GM18951 (cell line): ENCODE results near the gene SGSH.

Experiments used
- POLR2A ChIP-seq: IDR thresholded peaks from 4 replicates; pipeline ENCODE4 v1.6.1; 2011; ENCODE audit warnings: mild to moderate bottlenecking; ENCODE audit not compliant: insufficient read length, insufficient read depth; ENCODE audit errors: extremely low read depth
- in situ Hi-C: fragments of 300-500 bp; cut with MboI; formaldehyde crosslinking; loops from one replicate; pipeline ENCODE4 v1.12.0; 2022; ENCODE audit warnings: low sequenced_read_pairs, mixed read lengths, inconsistent platforms; ENCODE audit not compliant: unreplicated experiment

Gene SGSH

GRCh38 chr17:80216473-80217456 is 3.4 kb downstream of the SGSH start:
- TF ChIP-seq POLR2A, result no peak
- in situ Hi-C loops, result no loop called here

DNA sequence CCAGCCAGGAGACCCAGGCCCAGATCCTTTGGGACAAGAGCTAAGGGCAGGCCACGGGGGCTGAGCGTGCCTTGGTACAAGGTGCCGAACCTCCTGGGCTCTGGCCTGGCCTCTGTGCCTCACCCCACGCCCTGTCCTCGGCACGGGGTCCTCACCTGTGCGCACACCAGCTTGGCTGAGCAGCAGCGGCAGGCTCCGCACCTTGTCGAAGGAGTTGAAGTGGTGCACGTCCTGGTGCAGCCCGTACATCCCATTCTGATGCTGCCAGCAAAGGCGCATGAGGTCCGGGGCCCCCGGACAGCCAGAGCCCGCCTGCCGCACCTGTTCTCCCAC is 5.3 kb downstream of the SGSH start:
- in situ Hi-C loops, result no loop called here
- TF ChIP-seq POLR2A, result no peak

DNA sequence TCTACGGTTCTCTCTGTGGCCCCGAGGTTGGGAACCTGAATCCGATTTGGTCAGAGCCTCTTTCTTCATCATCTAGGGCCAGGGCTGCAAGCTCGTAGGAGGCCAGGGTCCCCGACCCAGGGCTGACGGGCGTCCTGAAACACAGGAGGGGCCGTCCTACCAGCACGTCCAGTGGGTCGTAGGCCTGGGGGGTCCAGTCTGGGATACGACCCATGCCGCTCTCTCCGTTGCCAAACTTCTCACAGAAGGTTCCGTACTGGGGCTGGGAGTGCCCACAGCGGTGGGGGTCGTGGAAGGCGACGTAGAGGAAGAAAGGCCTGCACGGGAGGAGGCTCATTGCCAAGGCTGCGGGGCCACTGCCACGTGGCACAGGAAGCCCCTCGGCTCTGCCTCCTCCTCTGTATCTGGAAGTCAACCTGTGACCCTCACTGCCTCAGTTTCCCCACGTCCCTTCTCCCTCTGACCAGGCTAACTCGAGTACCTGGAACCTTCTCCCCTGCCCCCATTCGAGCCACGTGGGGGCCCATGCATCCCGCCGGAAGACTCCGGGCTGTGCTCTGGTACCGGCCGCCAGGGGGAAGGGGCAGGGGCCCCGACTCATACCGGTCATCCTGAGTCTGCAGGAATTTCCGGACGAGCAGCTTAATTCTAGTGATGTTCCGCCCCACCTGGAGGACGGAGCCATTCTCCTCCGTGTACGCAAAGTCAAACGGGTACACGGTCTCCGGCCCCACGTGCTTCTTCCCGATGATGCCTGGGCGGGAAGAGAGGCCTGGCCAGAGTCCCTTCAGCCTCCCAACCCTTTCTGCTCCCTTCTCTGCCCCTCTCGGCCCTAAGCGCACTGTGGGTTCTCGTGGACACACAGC is 5.9 kb downstream of the SGSH start:
- in situ Hi-C loops, result no loop called here
- TF ChIP-seq POLR2A, result no peak

GRCh38 chr17:80213643-80213975 is 6.5 kb downstream of the SGSH start:
- in situ Hi-C loops, result no loop called here
- TF ChIP-seq POLR2A, result no peak

DNA sequence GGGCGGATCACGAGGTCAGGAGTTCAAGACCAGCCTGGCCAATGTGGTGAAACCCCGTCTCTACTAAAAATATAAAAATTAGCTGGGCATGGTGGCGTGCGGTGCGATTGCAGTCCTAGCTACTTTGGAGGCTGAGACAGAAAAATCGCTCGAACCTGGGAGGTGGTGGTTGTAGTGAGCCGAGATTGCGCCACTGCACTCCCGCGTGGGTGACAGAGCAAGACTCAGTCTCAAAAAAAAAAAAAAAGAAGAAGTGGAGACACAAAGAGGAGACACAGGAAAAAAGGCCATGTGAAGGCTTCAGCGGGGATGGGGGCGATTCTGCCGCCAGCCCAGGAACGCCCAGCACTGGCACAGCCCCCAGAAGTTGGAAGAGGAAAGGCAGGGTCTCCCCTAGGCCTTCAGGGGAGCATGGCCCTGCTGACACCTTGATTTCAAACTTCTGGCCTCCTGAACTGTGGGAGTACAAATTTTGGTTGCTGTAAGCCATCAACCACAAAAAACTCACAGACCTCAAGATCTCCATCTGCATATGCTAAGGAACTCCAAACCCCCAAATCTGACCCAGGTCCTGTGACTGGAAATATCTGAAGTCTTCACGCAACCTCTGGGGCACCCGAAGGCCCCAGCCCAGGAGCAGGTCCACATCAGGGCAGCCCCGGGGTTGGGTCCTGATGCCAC is 7.0 kb downstream of the SGSH start:
- no peak for TF ChIP-seq POLR2A
- in situ Hi-C loops, result no loop called here

- in situ Hi-C loops, result no loop called here
- TF ChIP-seq POLR2A, result no peak
These were observed 7.6 kb downstream of the SGSH start for GRCh38 chr17:80212511-80212910.

GRCh38 chr17:80212109-80212508 is 8.0 kb downstream of the SGSH start:
- in situ Hi-C loops, result no loop called here
- no peak for TF ChIP-seq POLR2A

DNA sequence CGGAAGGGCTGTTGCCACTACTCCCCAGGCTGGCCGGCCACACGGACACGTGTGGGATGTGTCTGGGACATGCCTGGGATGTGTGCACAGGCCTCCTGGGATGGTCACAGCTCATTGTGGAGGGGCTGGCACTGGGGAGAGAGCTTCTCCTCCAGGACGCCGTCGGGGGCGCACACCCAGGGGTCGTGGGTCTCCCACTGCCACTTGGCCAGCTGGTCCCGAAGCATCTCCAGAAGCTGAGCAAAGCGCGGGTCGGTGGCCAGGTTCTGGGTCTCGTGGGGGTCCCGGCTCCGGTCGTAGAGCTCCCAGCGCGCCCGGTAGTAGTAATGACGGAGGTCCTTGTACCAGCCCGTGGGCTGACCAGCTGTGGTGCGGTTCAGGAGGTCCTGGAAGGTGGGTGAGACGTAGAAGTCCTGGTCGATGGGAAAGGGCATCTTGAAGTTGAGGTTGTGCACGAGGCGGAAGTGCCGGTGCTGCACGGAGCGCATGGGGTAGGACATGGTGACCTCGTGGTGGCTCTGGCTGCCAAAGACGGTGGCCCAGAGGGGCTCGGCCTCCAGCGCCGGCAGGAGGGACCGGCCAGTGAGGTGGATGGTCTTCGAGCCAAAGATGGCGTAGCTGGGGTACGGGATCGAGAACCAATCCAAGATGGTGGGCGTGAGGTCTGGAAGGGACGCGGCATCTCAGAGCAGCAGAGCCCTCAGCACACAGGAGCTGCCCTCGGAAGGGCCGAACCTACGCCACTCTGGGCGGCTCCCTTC is 9.6 kb downstream of the SGSH start:
- TF ChIP-seq POLR2A, result no peak
- in situ Hi-C loops, result no loop called here

DNA sequence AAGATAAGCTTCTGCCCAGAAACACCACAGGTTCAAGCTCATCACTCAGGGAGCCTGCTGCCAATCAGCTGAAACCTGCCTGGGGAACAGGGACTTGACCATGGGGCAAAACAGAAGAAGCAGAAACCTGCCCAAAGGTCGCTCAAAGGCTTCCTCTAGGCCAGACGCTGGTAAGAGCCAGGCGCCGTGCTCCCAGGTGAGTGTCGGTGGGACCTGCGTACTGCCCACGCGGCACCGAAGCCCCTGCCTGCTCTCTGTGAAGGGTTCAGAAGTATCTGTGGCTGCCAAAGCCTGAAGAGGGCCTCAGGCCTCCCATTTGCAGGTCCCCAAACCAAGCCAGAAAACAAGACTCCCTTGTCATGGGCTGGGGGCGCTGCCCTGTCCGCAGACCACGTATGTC is 10.4 kb downstream of the SGSH start:
- TF ChIP-seq POLR2A, result no peak
- in situ Hi-C loops, result no loop called here

GRCh38 chr17:80208050-80208449 is 12.1 kb downstream of the SGSH start:
- TF ChIP-seq POLR2A, result no peak
- in situ Hi-C loops, result no loop called here

DNA sequence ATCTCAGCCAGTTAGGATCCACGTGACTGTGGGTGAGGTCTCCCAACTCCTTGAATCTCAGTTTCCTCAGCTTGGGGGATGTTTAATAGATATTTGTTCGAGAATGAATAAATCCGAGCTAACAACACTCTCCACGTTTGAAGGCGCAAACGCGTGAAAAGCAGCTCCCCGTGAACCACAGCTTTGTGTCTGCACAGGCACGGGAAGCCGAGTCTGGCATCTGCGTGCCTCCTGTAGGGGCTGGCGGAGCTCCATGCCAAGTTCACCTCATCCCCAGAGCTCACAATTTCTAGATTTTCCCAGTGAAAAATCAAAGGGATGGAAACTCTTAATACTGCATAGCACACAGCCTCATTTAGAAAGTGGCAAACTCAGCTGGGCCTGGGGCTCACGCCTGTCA is 14.3 kb downstream of the SGSH start:
- in situ Hi-C loops, result no loop called here
- TF ChIP-seq POLR2A, result no peak

- TF ChIP-seq POLR2A, result no peak
- in situ Hi-C loops, result no loop called here
These were observed 15.3 kb downstream of the SGSH start for GRCh38 chr17:80204626-80205468.
